ENCODE measurements around the gene NME9.

The NME9 gene

GRCh38 chr3:138281561-138281960 lies 48.1 kb downstream of the NME9 start:
- DNase-seq (ENCODE audit: low spot score): no peak

- DNase-seq (ENCODE audit: low spot score): no peak
Observed at GRCh38 chr3:138271189-138271794, 58.4 kb downstream of the NME9 start.

GRCh38 chr3:138270245-138270644 lies 59.4 kb downstream of the NME9 start:
- DNase-seq (ENCODE audit: low spot score): no peak

GRCh38 chr3:138267083-138267482 lies 62.6 kb downstream of the NME9 start:
- DNase-seq (ENCODE audit: low spot score): no peak

GRCh38 chr3:138265745-138266144 lies 63.9 kb downstream of the NME9 start:
- no peak for DNase-seq (ENCODE audit: low spot score)

GRCh38 chr3:138263104-138263503 lies 66.5 kb downstream of the NME9 start:
- DNase-seq (ENCODE audit: low spot score): no peak

GRCh38 chr3:138260611-138261010 lies 69.0 kb downstream of the NME9 start:
- no peak for DNase-seq (ENCODE audit: low spot score)

GRCh38 chr3:138259126-138259525 lies 70.5 kb downstream of the NME9 start:
- DNase-seq (ENCODE audit: low spot score): no peak

- DNase-seq (ENCODE audit: low spot score): no peak
Observed at GRCh38 chr3:138257986-138258385, 71.7 kb downstream of the NME9 start.

GRCh38 chr3:138256022-138256421 lies 73.6 kb downstream of the NME9 start:
- DNase-seq (ENCODE audit: low spot score): no peak

GRCh38 chr3:138254216-138254615 lies 75.4 kb downstream of the NME9 start:
- no peak for DNase-seq (ENCODE audit: low spot score)

GRCh38 chr3:138253609-138254008 lies 76.0 kb downstream of the NME9 start:
- DNase-seq (ENCODE audit: low spot score): no peak
